Vagina (tissue), 2 donors: ENCODE measurements around the gene APBA1. TPM values are rescaled to one million over a fixed set of nuclear protein-coding genes. Genes with fewer than 3 reads are reported as not detected.

Experiments used
- DNase-seq, 2 donors: peaks; one replicate each; pipeline ENCODE4 v3.0.0-alpha.2; 2017; ENCODE audit errors: extremely low spot score in 2 of 2
- H3K27ac ChIP-seq: fragments of 200-600 bp; sonication (generic); one replicate; pipeline ENCODE4 v1.5.1; 2019
- H3K27me3 ChIP-seq: fragments of 200-600 bp; sonication (generic); one replicate; pipeline ENCODE4 v1.5.1; 2019
- H3K36me3 ChIP-seq, 2 donors: fragments of 200-600 bp; sonication (generic); one replicate each; pipeline ENCODE4 v1.5.1; 2017 to 2019
- H3K4me1 ChIP-seq: fragments of 200-600 bp; sonication (generic); one replicate; pipeline ENCODE4 v1.5.1; 2019
- H3K4me3 ChIP-seq, 2 donors: fragments of 200-600 bp; sonication (generic); 1 replicate in 1 of 2; 2 replicates in 1 of 2; pipeline ENCODE4 v1.5.1; 2016 to 2019
- H3K9me3 ChIP-seq: fragments of 200-600 bp; sonication (generic); one replicate; pipeline ENCODE4 v1.5.1; 2019
- CTCF ChIP-seq, 3 experiments: fragments of 450-650 bp in 2 of 3; fragments of 200-600 bp in 1 of 3; sonication (generic) in 1 of 3; IDR thresholded peaks; one replicate each; pipeline ENCODE4 v1.5.1; 2017 to 2019; ENCODE audit warnings: antibody characterized with exemption in 3 of 3, mild to moderate bottlenecking in 2 of 3, moderate library complexity in 2 of 3
- POLR2A ChIP-seq, 2 donors: fragments of 450-650 bp; IDR thresholded peaks; one replicate each; pipeline ENCODE4 v1.6.1; 2017; ENCODE audit warnings: antibody characterized with exemption in 2 of 2, mild to moderate bottlenecking in 2 of 2, moderate library complexity in 2 of 2
- POLR2AphosphoS5 ChIP-seq, 2 donors: sonication (generic); formaldehyde crosslinking; IDR thresholded peaks; one replicate each; pipeline ENCODE4 v1.9.0; 2017; ENCODE audit warnings: antibody characterized with exemption in 2 of 2, mild to moderate bottlenecking in 2 of 2, low read depth in 1 of 2; ENCODE audit not compliant: insufficient read depth in 1 of 2
- intact Hi-C: fragments of 100-400 bp; cut with DNase I; formaldehyde crosslinking; loops from one replicate; pipeline ENCODE4 v1.15.1; 2023
- total RNA-seq: library from RNA; depleted of rRNA; stranded (reverse); fragments of >200 nt; gene quantifications from one replicate; pipeline ENCODE4 v1.2.3, GENCODE V29; 2016

APBA1 gene
- total RNA-seq, 1 donor from 2014 or later = 13.3 TPM

GRCh38 chr9:69465473-69465872, 206.7 kb downstream of the APBA1 start:
- no peaks in the 10 kb centered on the region for H3K36me3 ChIP-seq
- H3K9me3 ChIP-seq = no peaks in the 10 kb centered on the region
- intact Hi-C loops = no loop called here
- DNase-seq = no peak
- peaks cover 4% of the 10 kb centered on the region for H3K4me1 ChIP-seq
- no peaks in the 10 kb centered on the region for H3K27me3 ChIP-seq
- no peak overlapping the region for H3K27ac ChIP-seq
- no peak for TF ChIP-seq POLR2A (IDR thresholded peaks at IDR 0.05)
- no peak for TF ChIP-seq CTCF (IDR thresholded peaks at IDR 0.05)
- TF ChIP-seq POLR2AphosphoS5 (IDR thresholded peaks at IDR 0.05; ENCODE audit: insufficient read depth in 1 of 2, low read depth in 1 of 2) = no peak
- no peak overlapping the region for H3K4me3 ChIP-seq

- Histone ChIP-seq H3K36me3 (no peaks in the 10 kb centered on the region), H3K9me3 (no peaks in the 10 kb centered on the region), H3K4me3 (no peak overlapping the region), H3K27ac (no peak overlapping the region), H3K27me3 (no peaks in the 10 kb centered on the region), H3K4me1 (no peaks in the 10 kb centered on the region)
- TF ChIP-seq POLR2A (IDR thresholded peaks at IDR 0.05) = no peak
- no peak for TF ChIP-seq CTCF (IDR thresholded peaks at IDR 0.05)
- TF ChIP-seq POLR2AphosphoS5 (IDR thresholded peaks at IDR 0.05; ENCODE audit: insufficient read depth in 1 of 2, low read depth in 1 of 2) = no peak
- intact Hi-C loops = no loop called here
- DNase-seq = no peak
These were observed 208.6 kb downstream of the APBA1 start for GRCh38 chr9:69463497-69464068.

- Histone ChIP-seq H3K9me3 (no peaks in the 10 kb centered on the region), H3K4me3 (no peak overlapping the region), H3K27me3 (no peaks in the 10 kb centered on the region), H3K27ac (no peak overlapping the region), H3K36me3 (no peaks in the 10 kb centered on the region), H3K4me1 (no peaks in the 10 kb centered on the region)
- TF ChIP-seq POLR2AphosphoS5 (IDR thresholded peaks at IDR 0.05; ENCODE audit: insufficient read depth in 1 of 2, low read depth in 1 of 2) (no peak), CTCF (IDR thresholded peaks at IDR 0.05) (no peak), POLR2A (IDR thresholded peaks at IDR 0.05) (no peak)
- intact Hi-C loops = no loop called here
- DNase-seq = no peak
These were observed 209.8 kb downstream of the APBA1 start for GRCh38 chr9:69462394-69462793.

GRCh38 chr9:69461103-69461887, 210.9 kb downstream of the APBA1 start:
- no peaks in the 10 kb centered on the region for H3K9me3 ChIP-seq
- H3K36me3 ChIP-seq = peaks cover 0 to 6% of the 10 kb centered on the region in 2 donors
- no peak overlapping the region for H3K4me3 ChIP-seq
- DNase-seq = no peak
- H3K4me1 ChIP-seq = no peaks in the 10 kb centered on the region
- no peak for TF ChIP-seq POLR2AphosphoS5 (IDR thresholded peaks at IDR 0.05; ENCODE audit: insufficient read depth in 1 of 2, low read depth in 1 of 2)
- intact Hi-C loops = no loop called here
- H3K27me3 ChIP-seq = no peaks in the 10 kb centered on the region
- H3K27ac ChIP-seq = no peak overlapping the region

- Histone ChIP-seq H3K36me3 (peaks cover 0 to 7% of the 10 kb centered on the region in 2 donors), H3K4me1 (no peaks in the 10 kb centered on the region), H3K9me3 (no peaks in the 10 kb centered on the region), H3K27ac (no peak overlapping the region), H3K27me3 (no peaks in the 10 kb centered on the region), H3K4me3 (no peak overlapping the region)
- no peak for DNase-seq
- intact Hi-C loops = no loop called here
- TF ChIP-seq POLR2A (IDR thresholded peaks at IDR 0.05) = no peak
- no peak for TF ChIP-seq CTCF (IDR thresholded peaks at IDR 0.05)
- no peak for TF ChIP-seq POLR2AphosphoS5 (IDR thresholded peaks at IDR 0.05; ENCODE audit: insufficient read depth in 1 of 2, low read depth in 1 of 2)
These were observed 212.2 kb downstream of the APBA1 start for GRCh38 chr9:69460012-69460411.
